NOMO-1 (cell line): ENCODE data around the gene ELL3.

Source experiments
- DNase-seq, 2 experiments: peaks; one replicate each; lab custom pipeline; 2025; ENCODE audit not compliant: unreplicated experiment in 2 of 2; lab: John Stamatoyannopoulos, UW

ELL3 gene

GRCh38 chr15:43792761-43793476, 16.2 kb upstream of the ELL3 start:
- peak; percentile 18 to 36 for DNase-seq

- DNase-seq, result peak; percentile 98 to 99
These were observed 15.4 kb upstream of the ELL3 start, which contains the start of gene SERF2 for GRCh38 chr15:43791993-43792760. TSS of gene SERF2 (plus strand) at chr15:43792320. CDS start at chr15:43792377, 57 bp downstream.

DNA sequence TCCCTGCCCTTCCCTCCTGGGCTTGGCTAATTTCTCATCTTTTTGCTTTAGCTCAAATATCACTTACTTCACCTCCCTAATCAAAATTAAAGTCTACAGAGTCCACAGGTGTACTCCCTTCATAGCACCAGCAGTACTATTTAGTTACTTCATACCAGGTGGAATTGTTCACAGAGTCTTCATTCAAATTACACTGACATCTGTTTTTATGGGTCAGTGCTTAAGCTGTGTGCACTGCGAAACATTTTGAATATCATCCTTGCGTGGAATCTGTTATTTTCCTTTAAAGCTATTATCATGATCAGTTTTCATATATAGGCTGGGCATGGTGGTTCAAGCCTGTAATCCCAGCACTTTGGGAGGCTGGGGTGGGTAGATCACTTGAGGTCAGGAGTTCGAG, 12.6 kb upstream of the ELL3 start:
- DNase-seq, result no peak

- DNase-seq, result no peak
These were observed 2.2 kb upstream of the ELL3 start for GRCh38 chr15:43779016-43779415.

DNA sequence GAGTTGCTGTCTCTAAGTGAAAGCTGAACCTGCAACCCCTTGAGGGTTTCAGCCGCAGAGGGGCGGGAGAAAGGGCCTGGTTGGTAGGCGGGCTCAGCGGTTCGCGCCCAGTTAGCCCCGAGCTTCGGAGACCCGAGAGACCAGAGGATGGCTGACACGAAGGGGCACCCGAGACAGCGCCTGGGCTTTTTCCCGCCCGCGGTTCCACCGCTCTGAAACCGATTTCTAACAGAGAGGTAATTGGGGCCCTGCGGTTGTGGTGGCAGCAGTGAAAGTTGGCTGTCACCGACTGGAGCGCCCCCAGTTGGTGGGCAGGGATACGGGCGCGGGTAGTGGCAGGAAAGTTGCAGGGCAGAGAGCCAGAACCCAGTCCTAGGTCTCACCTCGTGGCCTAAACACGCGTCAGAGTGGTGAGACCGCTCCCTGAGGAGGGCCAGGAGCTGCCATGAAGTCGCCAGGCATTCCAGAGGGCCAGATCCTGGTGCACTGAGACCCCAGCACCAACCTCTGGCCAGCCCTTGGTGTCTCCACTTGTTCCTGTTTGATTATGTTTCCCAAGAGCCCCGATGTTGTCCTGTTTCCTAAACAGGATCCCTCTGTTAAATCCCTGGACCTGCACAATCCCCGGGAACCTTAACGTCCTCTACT, 625 bp upstream of the ELL3 start:
- peak; percentile 89 to 90 for DNase-seq

- DNase-seq, result no peak
These were observed 557 bp downstream of the ELL3 start for GRCh38 chr15:43776101-43776717.

GRCh38 chr15:43775411-43775965, 1.3 kb downstream of the ELL3 start:
- DNase-seq, result no peak

DNA sequence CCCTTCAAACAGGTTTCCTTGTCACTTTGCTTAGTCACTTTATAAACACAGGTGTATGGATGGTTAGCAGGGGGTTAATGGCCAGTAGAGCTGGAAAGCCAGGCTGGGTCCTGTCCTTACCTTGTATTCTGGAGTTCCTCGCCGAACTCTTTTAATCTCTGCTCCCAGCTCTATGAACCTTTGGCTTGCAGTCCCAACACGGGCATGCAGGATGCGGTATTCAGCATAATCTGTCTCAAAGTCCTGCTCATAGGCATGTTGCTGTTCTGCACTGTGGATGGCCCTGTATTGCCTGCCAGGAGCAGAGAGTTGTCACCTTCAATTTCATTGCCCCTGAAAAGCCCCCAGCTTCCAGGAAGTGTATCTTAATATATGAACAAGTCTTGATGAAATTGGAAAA, 2.7 kb downstream of the ELL3 start:
- DNase-seq, result no peak

DNA sequence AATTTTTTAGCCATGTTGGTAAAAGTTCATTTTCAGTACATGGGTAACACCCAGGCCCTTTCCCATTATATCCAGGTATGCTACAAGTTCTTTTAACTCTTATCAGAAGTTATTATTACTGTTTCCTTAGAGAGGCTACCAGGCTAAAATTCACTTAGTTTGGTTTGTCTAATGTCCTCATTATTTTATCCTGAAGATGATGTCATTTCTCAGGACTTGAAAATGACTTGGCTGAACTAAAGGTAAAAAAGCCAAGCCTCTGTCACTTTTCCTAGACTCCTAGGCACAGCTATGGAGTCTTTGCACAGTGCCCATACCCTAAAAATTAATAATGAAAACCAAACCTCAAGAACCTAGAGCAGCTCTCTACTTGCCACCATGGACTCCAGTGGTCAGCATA, 4.1 kb downstream of the ELL3 start:
- no peak for DNase-seq

GRCh38 chr15:43771816-43772215, 5.0 kb downstream of the ELL3 start:
- DNase-seq, result no peak

DNA sequence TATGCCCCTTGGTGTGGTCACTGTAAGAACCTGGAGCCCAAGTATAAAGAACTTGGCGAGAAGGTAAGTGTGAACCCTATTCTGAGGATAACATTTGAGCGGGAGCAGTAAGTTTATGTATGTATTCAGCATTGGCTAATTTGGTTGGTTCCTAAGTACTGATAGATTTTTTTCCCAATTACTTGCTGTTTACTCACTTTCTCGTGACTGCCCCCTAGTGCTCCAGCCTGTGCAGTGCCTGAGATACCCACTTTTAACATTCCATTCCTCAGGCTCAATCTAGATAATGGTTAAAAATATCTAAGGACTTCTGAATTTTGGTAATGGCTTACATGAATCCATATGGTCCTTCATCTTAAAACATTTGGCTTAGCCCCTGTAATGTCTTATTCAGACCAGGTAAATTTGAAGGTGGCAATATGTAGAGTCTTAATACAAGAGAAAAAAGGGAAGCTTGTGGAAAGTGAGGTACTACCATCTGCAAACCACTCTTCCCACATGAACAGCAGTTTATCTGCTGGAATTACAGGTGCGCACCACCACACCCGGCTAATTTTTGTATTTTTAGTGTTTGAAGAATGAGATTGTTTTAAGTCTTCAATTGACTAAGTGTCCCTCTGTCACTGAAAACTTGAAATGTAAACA, 7.1 kb downstream of the ELL3 start:
- DNase-seq, result peak in 1 of 2 experiments; percentile 55

- DNase-seq, result no peak
These were observed 12.8 kb downstream of the ELL3 start for GRCh38 chr15:43763819-43764446.

- no peak for DNase-seq
These were observed 13.9 kb downstream of the ELL3 start for GRCh38 chr15:43762824-43763223.

DNA sequence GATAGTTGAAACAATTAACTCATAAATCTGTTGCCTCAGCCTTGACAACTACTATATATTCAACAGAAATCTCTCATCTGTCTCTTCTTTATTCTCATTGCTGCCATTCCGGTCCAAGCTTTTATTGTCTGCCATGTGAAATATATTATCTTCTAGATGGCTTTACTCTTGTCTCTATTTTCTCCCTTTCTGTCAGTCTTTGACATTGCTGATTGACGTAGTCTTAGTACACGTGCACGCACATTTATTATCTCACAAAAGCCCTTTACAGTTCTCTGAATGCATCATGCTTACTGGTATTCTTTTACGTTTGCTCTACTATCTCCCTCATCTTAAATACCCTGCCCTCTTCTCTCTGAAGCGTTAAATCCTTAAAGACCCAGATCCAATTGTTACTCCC, 24.9 kb downstream of the ELL3 start:
- DNase-seq, result no peak

DNA sequence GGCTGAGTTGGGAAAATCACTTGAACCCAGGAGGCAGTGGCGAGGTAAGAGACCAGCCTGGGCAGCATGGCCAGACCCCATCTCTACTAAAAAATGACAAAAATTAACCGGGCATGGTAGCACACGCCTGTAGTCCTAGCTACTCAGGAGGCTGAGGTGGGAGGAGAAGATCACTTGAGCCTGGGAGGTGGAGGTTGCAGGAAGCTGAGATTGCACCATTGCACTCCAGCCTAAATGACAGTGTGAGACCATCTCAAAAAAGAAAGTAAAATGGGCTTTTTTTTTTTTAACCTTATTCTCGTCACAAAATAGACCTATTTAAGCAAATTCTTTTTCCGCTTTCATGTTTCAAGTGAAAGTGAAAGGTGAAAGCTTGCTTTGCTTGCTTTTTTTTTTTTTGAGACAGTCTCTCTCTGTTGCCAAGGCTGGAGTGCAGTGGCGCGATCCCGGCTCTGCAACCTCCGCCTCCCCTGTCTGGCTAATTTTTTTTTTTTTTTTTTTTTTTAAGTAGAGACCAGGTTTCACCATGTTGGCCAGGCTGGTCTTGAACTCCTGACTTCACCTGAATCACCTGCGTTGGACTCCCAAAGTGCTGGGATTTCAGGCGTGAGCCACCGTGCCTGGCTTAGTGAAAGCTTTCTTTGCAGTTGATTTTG, 26.9 kb downstream of the ELL3 start:
- no peak for DNase-seq

- peak in 1 of 2 experiments; percentile 13 for DNase-seq
These were observed 28.4 kb downstream of the ELL3 start for GRCh38 chr15:43748376-43748775.

DNA sequence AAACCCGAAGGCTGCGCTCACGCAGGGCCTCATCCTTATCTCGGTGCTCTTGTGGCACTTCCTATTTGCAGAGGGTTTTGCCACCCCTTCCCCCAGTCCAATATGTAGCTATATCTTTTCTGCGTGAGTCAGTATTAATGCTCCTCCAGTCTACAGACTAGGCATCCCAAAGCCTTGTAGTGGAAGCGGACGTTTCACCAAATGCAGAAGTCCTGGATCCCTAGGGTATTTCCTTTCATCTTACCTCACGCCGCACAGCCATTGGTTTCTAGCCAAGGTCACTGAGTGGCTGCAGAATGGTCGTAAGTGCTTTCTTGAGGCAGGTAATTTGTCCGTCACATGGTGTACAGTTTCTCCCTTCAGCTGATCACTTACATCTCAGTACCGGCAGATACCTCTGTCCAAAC, 29.9 kb downstream of the ELL3 start:
- DNase-seq, result peak; percentile 39 to 47

DNA sequence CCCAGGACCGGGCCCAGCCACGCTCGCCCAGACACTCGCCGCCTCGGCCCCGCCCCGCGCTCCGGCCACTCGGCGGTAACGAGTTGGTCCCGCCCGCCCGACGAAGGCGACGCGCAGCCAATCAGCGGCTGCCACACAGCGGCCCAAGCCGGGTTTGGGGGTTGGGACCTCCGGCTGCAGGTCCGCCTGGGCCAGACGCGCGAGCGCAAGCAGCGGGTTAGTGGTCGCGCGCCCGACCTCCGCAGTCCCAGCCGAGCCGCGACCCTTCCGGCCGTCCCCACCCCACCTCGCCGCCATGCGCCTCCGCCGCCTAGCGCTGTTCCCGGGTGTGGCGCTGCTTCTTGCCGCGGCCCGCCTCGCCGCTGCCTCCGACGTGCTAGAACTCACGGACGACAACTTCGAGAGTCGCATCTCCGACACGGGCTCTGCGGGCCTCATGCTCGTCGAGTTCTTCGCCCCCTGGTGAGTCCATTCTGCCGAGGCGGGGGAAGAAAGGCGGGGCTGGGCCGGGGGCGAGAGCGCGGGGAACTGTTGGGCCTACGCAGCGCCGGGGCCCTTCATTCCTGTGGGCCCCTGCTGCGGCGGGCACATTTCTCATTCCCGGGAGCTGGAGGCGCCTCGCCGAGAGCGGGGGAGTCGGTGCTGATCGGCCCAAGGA, 30.4 kb downstream of the ELL3 start, which contains the start of gene PDIA3:
PDIA3 (plus strand) TSS at position 194 of the 658 bp plus-strand sequence; CDS start at position 296, 102 bp downstream.
- DNase-seq, result peak; percentile 80 to 89

DNA sequence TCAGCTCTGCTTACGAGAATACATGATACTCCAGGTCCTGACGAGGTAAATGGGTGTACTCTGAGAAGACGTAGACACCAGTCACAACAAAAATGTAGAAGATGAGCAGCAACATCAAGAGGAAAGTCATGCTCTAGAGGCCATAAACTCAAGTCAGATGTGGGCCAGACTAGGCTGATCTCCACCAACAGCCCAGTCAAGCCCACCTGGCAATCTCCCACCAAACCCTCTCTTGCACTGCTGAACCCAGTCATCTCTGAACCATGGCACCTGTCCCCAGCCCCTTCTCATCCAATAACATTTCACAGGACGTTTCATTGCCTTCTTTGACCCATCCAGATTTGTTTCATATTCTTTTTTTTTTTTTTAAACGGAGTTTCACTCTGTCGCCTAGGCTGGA, 41.4 kb downstream of the ELL3 start:
- no peak for DNase-seq
